NCI-H1105 treated with DMSO at 0.1 percent for 48 hours (cell line): ENCODE data around the gene JAK3.
"Not testable (repeated sequence)": the region's sequence is repeated elsewhere in the genome, so short reads cannot be mapped to it uniquely, and the experiment has no call there.

Experiments used
- DNase-seq: peaks from one replicate; lab custom pipeline; 2025; lab: John Stamatoyannopoulos, UW

The JAK3 gene

DNA sequence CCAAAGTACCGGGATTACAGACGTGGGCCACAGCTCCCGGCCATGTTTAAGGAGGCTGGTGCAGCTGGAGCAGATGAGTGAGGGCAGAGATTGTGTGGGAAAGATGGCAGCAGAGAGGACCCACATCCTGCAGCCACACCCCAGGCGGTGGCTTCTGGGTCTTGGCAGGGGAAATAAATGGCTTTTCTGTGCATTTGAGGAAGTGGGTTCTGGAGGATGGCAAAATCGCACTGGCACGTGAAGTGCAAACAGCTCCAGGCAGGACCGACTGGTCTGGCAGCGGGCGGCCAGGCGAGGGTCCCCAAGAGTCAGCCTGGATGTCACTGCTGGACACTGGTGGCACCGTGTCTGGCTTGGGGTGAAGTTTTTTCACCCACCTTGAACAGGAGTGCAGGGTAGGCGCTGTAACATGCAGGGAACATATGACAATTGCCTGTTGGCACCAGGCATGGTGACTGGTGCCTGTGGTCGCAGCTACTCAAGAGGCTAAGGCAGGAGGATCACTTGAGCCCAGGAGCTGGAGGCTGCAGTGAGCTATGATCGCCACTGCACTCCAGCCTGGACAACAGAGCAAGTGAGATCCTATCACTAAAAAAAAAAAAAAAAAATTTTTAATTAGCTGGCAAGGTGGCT, 44.4 kb downstream of the JAK3 start:
- no peak for DNase-seq

DNA sequence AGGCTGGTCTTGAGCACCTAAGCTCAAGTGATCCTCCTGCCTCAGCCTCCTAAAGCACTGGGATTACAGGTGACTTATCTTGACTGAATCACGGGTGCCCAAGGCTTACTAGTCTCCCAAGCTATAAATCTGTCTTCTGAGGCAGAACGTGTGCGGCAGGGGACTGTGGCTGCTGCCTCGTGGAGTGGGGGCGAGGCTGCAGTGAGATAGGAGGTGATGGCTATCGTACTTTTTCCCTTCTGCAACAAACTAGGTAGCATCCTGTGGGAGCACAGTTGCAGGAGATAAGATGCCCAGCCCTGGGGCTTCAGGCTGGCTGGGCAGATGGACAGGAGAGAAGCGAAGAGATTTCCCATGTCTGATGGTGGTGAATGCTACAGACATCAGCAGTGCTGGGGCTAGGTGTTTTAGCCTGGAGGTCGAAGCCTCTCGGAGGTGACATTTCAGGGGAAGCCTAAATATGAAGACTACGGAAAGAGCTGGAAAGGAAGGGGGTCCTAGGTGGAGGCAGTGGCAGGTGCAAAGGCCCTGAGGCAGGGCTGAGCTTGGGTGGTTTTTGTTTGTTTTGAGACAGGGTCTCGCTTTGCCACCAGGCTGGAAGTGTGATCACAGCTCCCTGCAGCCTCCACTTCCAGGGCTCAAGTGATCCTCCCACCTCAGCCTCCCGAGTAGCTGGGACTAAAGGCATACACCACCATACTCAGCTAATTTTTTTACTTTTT, 45.5 kb downstream of the JAK3 start:
- no peak for DNase-seq

DNA sequence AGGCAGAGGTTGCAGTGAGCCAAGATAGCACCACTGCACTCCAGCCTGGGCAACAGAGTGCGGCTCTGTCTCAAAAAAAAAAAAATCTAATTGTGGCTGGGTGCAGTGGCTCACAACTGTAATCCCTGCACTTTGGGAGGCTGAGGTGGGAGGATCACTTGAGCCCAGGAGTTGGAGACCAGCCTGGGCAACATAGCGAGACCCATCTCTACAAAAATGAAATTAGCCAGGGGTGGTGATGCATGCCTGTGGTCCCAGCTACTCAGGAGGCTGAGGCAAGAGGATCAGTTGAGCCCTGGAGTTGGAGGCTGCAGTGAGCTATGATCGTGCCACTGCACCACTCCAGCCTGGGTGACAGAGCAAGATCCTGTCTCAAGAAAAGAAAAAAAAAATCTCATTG, 49.2 kb downstream of the JAK3 start:
- not testable (repeated sequence) for DNase-seq

DNA sequence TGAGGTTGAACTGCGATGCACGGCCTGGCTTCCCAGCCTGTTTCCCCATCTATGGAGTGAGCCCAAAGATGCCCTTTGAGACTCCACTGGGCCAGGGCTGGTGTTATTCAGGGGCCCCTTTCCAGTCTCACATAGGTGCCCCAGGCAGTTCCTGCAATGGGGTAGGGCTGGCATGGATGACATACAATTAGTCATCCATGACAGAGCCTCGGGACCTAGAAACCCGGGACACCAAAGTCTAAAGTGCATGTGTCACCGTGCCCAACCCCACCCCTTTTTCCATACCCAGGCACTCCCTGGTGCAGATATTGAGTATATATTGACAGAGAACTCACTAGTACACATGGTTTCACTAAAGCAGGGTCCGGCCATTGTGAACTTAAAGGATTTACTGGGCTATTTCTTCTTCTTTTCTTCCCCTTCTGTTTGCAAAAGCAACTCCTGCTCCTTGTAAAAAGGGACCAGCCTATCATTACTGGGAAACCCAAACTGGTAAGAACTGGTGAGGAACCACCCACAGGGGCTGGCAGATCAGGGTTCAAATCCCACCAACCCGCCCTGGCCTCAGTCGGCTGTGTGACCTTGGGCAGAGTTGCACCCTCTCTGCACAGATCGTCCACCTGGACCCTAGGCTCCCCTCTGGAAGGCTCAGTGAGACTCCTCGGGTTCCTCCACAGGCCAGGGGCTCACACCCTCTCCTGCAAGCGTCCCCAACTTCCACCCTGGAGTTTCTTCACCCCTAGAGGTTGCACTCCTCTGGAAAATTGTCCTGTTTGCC, 50.2 kb downstream of the JAK3 start:
- no peak for DNase-seq

DNA sequence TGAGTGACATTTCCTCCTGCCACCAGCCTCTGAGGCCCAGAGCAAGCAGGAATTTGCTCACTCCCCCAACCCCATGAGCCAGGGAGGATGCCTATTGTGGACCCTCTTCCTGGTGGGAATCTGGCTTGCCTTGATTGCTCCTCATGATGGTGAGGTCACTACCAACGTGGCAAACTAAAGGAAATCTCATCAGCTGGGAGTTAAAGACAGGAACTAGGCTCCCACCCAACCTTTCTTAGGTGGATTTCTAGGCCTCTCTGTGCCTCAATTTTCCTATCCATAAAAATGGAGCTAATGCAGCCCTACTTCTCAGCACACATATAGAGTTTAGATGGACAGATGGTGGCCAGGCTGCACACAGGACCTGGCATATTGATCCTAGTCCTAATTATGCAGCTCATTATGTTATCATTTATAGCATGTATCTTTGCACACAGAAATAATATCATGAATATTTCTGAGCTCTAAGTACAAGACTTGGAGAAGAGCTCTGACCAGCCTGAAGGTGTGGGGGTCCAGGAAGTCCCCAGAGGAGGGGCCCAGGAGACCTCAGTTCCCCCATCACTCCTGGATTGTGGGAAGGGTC, 50.9 kb downstream of the JAK3 start:
- DNase-seq: no peak

DNA sequence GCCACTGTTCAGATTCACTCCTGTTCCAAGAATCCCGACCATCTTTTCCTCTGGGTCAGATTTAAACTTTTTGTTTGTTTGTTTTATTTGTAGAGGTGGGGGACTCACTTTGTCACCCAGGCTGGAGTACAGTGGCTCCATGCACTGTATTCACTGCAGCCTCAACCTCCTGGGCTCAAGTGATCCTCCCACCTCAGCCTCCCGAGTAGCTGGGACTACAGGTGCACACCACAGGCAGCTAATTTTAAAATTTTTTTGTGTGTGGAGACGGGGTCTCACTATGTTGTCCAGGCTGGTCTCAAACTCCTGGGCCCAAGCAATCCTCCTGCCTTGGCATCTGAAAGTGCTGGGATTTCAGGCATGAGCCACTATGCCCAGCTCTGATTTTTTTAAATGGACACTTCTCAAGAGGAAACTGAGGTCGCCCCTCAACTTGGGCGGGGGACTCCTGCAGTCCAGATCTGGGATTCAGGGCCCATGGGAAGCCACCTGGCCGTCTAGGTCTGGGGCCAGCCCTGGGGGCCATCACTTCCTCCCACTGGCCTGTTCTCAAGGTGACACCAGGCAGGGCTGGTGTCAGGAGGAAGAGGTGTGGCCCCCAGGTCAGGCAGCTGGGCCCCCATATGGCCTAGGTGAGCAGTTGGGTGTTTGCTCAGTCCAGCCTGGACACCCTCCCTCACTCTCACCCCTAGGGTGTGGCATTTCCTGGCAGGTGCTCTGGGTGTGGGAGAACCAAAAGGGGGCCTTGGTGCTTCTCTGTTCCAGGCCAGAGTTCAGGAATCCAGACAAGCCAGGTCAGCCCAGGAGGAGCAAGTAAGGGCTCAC, 51.6 kb downstream of the JAK3 start:
- DNase-seq: no peak

DNA sequence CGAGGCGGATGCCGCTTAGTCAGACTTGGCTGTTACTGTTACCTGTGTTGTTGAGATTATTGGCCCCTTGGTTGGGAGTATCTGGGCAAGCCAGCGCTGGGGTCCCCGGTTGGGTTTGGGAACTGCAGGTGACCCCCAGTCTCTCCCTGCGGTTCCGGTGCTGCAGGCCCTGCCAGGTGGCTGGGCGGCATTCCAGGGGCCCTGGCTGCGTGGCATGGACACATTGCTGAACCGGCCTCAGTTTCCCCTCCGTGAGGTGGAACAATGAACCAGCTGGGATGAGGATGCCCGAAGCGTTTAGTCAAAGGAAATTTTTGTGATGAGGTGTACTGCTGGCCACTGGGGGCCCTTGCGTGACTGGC, 52.3 kb downstream of the JAK3 start:
- DNase-seq: no peak

DNA sequence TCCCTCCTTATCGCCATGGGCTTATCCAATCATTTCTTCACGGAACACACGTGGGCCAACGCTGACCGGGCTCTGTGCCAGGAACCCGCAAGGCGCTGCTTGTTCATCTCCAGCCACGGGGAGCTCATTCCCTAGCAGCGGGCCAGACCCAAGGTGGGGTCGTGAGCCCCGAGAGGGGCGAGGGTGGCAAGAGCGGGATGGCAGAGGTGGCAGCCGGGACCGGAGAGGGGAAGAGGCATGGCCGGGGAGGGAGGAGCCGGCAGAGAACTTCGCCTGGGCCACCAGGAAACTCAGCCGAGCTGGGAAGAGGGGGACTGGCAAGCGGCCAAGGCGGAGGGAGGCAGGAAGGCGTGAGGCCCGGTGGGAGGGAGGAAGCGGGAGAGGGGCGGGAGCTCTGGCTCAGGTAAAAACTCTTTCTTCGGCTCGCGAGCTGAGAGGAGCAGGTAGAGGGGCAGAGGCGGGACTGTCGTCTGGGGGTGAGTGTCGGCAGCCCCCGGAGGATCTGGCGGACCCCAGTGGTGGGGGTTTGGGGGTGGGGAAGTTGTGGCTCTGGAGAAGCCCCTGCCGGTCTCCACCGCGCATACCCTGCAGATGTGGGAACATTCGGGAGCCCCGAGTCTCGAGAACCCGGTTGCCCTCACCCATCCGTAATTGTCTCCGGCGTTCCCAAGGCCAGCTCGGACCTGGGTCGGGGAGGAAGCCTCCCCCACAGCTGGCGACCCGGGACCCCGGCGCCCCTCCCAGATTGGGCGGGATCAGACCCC, 52.9 kb downstream of the JAK3 start, which contains the start of gene B3GNT3:
Gene B3GNT3 (plus strand): TSS at position 408 of the 764 bp plus-strand sequence. CDS start 12,670 bp downstream, outside the sequence.
- peak; percentile 41 for DNase-seq

DNA sequence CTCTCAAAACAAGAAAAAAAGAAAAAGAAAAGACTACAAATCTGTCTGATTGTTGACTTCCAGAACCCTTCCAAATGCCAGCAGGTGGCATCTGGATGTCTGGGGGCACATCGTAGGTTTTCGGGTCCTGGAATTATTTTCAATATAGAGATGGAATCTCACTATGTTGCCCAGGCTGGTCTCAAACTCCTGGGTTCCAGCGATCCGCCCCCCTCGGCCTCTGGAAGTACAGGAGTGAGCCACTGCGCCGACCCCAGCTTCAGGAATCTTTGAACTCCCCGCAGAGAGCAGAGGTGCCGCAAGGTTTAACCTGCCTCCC, 53.4 kb downstream of the JAK3 start:
- no peak for DNase-seq

DNA sequence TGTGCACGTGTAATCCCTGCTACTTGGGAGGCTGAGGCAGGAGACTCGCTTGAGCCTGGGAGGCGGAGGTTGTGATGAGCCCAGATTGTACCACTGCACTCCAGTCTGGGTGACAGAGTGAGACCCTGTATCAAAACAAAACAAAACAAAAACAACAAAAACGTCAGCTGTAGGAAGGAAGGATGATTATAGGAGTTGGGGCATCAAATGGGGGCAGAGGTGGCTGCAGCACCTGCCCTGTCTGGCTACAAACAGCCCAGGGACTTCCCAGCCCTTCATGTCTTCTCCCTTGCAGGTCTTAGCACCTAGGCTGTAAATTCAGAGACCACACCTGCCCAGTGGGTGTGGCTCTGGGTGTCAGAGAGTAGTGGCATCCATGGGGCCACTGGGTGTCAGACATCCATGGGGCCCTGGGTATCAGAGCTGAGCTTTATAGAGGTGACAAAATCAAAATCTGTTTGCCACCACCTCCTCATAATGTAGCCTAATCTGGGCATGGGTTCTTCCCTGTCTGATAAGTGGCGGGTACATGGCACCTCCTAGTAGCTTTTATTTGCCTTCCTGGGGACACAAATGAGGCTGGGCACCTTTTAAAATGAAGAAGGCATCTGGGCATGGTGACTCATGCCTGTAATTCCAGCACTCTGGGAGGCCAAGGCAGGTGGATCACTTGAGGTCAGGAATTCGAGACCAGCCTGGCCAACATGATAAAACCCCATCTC, 57.6 kb downstream of the JAK3 start:
- no peak for DNase-seq

DNA sequence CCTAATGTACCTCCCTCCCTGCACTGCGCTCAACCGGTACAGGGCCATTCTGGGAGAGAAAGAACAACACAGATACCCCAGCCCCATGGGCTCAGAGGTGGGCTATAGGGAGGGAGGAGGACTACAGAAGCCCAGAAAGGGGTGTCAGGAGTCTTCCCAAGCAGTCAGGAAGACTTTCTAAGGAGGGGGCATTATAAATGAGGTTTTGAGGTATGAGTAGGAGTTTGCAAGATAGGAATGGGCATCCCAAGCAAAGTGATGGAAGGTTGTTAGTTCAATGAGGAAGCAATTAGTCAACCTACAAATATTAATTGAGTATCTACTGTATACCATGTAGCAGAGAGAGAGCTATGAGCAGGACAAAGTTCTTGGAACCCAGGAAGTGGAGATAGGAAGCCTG, 59.1 kb downstream of the JAK3 start:
- no peak for DNase-seq

DNA sequence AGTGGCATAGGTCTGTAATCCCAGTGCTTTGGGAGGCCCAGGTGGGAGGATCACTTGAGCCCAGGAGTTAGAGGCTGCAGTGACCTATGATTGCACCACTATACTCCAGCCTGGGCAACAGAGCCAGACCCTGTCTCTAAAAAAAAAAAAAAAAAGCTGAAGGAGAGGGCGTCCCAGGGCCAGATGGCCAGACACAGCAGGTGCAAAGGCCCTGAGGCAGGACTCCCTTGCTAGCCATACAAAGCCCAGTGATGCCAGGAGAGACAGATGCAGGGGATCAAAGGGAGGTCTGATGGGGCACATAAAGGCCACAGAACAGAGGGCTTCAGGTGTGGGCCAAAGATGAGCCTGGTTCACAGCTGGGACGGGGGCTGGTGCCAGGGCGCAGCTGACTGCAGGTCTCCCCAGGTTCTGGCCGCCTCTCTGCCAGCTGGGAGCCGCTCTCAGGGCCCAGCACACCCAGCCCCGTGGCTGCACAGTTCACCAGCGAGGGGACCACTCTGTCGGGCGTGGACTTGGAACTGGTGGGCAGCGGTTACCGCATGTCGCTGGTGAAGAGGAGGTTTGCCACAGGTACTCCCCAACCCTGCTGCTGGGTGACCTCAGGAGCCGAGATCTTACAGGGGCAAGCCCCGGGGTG, 60.4 kb downstream of the JAK3 start:
- no peak for DNase-seq

DNA sequence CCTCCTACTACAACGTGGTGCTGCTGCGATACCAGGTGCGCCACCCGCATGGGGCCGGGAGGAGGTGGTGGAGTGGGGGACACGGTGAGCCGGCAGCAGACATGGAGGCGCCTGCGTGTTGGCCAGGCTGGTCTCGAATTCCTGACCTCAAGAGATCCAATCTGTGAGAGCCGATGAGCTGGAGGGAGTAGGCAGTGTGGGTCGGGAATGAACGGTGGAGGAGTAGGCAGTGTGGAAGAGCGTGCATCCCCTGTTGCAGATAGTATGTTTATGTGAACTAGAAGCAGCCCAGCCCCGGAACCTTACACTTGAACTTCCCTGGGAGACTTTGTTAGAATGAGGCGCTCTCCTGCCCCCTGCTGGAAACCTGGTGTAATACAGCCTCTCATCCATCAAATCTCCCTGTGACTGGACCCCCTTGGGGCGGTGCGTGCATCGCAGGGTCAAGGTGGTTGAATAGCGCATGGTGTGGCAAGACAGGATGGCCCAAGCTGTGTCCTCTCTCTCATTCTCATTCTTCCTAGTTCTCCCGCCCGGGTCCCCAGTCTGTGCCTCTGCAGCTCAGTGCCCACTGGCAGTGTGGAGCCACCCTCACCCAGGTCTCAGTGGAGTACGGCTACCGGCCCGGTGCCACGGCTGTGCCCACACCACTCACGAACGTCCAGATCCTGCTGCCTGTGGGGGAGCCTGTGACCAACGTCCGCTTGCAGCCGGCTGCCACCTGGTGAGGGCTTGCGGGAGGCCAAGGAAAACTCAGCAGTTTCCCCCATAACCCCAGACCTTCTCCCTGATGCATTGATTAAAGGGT, 63.4 kb downstream of the JAK3 start:
- DNase-seq: peak; percentile 79

DNA sequence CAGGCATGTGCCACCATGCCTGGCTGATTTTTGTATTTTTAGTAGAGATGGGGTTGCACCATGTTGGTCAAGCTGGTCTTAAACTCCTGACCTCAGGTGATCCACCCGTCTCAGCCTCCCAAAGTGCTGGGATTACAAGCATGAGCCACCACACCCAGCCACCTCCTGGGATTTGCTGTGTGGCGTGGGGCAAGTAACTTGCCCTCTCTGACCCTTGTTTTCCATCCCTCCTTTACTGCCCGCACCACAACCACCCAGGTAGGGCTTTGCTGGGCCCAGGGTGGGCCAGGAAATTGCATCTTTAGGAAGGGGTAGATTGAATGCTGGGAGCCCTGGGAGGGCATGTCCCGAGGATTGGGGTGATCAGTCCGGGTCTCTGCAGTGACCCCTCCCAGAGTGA, 64.1 kb downstream of the JAK3 start:
- not testable (repeated sequence) for DNase-seq

DNA sequence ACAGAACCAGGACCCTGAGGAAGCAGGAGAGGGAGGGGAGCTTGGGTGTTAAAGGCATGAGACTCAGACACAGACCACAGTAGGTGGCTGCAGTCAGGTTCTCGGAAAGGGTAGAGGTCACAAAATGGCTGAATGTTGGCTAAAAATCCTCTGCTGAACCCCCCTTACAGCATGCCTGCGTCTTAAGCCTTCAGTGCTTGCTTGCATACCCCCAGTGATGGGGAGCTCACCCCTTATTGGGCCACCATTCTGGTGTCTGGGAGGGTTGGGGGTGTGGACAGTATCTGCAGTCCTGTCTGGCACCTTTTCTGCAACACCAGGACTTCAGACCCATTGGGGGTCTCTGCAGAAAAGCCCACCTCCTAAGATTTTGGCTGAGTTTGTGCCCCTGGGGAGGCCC, 67.0 kb downstream of the JAK3 start:
- DNase-seq: no peak

DNA sequence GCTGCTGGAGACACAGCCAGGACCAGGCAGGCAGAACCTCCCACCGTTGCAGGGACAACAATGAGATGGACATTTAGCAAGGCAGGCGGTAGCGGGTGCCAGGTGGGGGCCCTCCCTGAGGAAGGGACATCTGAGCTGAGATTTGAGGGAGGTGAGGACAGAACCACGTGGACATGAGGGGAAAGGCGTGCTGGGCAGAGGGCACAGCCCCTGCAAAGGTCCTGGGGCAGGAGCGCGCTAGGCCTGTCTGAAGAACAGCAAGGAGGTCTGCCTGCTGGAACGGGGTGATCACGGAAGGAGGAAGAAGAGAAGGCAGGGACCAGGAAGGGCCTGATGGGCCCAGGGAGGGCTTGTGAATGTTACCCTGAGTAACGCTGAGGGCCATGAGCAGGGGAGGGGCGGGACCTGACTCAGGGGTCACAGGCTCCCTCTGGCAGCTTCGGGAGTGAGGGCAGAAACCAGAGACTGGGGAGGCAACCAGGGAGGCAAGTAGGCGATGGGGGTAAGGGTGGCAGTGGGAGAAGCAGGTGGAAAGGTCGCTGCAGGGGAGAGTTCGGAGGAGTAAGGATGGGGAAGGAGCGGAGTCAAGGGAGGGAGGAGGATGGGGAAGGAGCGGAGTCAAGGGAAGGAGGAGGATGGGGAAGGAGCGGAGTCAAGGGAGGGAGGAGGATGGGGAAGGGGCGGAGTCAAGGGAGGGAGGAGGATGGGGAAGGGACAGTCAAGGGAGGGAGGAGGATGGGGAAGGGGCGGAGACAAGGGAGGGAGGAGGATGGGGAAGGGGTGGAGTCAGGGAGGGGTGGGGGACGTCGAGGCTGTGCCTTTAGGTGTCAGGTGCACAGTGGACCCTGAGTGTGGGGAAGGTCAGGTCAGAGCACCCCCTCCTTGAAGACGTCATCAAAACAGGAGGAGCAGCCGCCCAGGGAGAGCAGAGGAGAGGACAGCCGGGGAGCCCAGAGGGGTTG, 68.5 kb downstream of the JAK3 start:
- DNase-seq: no peak

DNA sequence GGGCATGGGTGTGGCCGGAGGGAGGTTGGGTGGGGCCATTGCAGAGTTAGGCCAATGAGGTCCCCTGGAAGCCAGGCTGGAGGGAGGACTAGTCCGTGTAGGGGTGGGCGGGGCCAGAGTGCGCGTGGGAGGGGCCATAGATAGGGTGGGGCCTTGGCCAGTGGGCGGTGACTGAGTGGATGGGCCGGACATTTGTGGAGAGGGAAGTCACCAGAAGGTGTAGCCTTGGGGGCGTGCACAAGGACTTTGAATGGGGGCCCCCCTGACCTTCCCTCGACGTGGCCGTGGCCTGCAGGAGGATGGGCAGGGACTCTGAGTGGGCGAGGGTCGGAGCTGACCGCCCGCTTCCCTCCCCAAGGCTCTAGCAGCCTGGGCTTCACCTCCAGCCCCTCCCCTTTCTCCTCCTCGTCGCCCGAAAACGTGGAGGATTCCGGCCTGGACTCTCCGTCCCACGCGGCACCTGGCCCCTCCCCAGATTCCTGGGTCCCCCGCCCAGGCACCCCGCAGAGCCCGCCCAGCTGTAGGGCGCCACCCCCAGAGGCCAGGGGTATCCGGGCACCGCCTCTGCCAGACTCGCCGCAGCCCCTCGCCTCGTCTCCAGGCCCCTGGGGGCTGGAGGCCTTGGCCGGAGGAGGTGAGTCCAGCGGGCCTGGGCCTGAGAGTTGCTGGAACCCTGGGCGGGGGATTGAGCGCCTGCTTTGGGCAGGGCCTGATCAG, 69.4 kb downstream of the JAK3 start:
- no peak for DNase-seq
